ENCODE results near the gene KCNJ18.
"Not testable (repeated sequence)": the region's sequence is repeated elsewhere in the genome, so short reads cannot be mapped to it uniquely, and the experiment has no call there.

Gene KCNJ18

DNA sequence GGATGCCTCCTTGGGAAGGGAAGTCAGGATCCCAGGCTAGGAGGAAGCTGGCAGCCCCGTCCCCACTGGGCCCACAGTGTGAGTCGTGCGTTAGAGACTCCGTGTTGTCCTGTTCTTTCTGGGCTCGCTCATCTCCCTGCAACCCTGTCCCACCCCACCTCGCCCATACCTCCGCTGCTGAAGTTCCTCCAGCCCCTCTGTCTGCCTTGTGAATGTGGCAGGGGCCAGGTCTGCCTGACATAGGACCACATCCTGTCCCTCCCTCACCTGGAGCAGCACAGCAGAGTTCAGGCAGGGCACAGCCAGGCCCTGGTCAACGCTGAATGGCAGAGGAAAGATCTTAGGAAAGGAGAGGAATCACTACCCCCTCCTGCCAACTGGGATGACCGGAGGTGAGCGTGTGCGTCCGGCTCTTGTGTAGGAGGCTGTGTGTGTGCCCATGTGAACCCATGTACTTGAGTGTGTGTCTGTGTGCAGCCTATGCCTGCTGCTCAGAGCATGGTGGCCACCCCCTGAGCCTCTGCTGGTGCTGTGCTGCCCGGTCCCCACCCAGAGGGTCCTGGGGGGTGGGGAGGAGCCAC is 12.8 kb downstream of the KCNJ18 start:
- DNase-seq = no peak

DNA sequence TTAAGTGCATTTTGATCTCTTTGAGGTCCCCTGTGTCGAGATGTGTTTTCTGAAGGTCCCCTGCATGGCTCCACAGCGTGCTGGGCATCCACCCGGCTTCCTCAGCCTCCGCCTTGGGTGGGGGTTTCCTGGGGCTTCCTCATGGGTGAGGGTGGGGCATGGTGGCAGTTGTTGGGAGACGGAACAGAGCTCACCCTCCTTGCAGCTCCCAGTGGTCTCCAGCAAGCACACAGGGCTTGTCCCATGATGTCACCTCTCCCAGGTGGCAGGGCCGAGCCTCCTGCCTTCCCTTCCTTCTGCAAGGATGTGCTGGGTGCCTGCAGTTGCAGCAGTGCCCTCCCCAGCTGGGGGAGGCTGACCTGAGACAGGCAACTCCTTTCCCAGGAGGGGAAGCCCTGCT is 13.4 kb downstream of the KCNJ18 start:
- DNase-seq = not testable (repeated sequence)

DNA sequence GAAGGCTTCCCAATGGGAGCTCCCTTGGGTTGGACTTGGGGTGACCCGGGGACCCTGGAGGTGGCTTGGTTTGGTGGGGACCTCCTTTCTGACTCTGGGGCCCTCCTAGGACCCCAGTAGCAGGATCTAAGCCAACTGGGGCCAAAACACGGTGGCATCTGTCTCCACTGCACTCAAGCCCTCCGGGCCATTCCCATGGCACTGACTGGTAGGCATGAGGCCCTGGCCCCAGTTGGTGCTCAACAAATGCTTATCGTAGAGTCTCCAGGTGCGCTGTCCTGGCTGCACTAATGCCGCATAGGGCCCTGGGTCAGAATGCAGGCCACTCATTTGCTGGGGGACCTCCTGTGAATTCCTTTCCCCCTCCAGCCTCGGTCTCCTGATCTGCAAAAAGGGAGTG is 14.2 kb downstream of the KCNJ18 start:
- DNase-seq = not testable (repeated sequence)

DNA sequence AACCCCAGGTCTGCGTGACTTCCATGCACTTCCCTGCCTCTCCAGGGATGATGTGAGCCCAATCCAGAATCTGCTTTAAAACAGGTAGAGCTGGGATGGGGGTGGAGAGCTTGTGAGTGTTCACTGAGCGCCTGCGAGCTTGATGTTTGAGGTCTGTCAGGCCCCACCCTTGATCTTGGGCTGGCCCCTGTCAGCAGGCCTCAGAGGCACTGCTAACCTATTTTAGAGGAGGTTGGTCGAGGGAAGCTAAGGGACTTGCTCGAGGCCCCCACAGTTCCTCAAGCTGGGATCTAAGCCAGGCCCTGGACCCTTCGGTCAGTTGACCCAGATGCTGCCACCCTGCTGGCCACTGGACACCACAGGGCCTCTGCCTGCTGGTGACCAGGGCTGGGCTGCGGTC is 14.8 kb downstream of the KCNJ18 start:
- not testable (repeated sequence) for DNase-seq

GRCh38 chr17:21707711-21708611 is 15.6 kb downstream of the KCNJ18 start:
- DNase-seq = not testable (repeated sequence)

- not testable (repeated sequence) for DNase-seq
Measured at GRCh38 chr17:21708612-21709535, 16.6 kb downstream of the KCNJ18 start.

GRCh38 chr17:21709994-21710393 is 17.7 kb downstream of the KCNJ18 start:
- not testable (repeated sequence) for DNase-seq

DNA sequence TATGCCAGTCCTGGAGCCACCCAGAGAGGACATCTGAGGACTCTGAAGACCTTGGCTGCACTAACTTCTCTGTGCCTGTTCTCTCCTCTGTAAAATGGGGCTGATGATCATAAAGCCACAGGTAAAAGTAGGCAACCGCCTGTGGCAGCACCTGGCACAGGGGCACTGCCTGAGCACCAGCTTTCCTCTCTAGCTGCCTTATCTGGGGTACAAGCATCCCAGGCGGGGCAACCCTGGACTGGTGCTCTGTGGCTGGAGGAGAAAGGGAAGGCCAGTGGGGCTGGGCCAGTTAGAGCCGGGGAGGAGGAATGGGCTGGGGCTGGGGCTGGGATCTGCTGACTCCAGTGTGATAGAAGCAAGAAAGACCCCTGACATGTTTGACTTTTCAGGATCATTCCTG is 18.2 kb downstream of the KCNJ18 start:
- not testable (repeated sequence) for DNase-seq

GRCh38 chr17:21711182-21711581 is 18.9 kb downstream of the KCNJ18 start:
- no peak for DNase-seq

GRCh38 chr17:21713020-21713419 is 20.7 kb downstream of the KCNJ18 start:
- DNase-seq = not testable (repeated sequence)

- DNase-seq = not testable (repeated sequence)
Measured at GRCh38 chr17:21713631-21714030, 21.3 kb downstream of the KCNJ18 start.

- DNase-seq = not testable (repeated sequence)
Measured at GRCh38 chr17:21714676-21715075, 22.4 kb downstream of the KCNJ18 start.

GRCh38 chr17:21715877-21716276 is 23.6 kb downstream of the KCNJ18 start:
- not testable (repeated sequence) for DNase-seq

GRCh38 chr17:21718971-21719370 is 26.6 kb downstream of the KCNJ18 start:
- DNase-seq = not testable (repeated sequence)

GRCh38 chr17:21719511-21720226 is 27.3 kb downstream of the KCNJ18 start:
- not testable (repeated sequence) for DNase-seq

DNA sequence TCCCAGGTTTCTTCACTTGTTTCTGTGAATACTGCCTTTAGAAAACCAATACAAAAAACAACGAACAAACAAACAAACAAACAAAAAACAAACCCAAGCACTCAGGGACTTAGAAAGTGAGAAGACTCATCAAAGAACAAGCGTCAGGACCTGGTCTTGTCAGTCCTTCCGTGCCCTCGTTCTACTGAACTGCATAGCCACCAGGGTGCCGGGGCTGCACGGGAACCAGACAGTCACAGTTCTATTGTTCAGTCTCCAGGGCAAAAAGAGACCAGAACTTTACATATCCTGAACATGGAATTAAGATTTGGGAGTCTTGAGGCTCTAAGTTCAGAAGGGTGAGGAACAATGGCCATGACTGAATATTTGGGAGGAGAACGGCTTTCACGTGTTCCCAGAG is 28.2 kb downstream of the KCNJ18 start:
- not testable (repeated sequence) for DNase-seq

- DNase-seq = not testable (repeated sequence)
Measured at GRCh38 chr17:21722268-21722667, 29.9 kb downstream of the KCNJ18 start.

- not testable (repeated sequence) for DNase-seq
Measured at GRCh38 chr17:21724216-21725006, 32.1 kb downstream of the KCNJ18 start.

DNA sequence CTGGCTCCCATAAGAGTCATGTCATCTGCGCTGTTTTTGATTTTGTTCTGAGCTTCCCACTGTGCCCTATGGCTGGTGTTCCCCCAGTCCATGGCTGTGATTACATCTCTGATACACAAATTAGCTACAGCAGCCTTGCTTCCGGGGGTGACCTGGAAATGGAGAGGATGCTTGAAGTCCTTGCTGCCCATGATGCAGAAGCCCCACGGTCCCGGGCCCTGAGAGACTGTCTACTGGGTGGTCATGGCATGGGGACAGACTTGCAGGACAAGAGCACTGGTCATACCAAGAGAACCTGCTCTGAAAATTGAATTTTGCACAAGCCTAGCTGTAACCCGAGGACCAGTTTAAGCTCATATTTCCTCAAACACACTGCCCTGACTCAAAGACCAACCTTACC is 38.8 kb downstream of the KCNJ18 start:
- not testable (repeated sequence) for DNase-seq

DNA sequence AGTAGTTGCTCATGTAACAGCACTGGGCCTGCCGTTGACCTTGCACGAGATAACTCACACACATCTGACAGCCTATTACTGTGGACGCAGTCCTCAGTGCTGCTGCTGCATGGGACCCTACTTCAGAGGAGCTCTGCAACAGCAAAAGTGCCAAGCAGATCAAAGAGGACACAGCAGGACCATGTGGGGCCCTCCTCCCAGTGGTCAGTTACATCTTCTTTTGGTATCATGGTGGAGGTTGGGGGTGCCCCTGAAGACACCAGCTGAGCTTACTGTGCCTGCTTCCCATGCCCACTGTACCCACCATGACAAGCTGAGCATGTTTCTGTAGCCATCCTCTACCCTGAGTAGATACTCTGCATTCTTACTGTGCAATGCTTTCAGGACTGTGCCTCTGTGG is 41.6 kb downstream of the KCNJ18 start:
- not testable (repeated sequence) for DNase-seq

DNA sequence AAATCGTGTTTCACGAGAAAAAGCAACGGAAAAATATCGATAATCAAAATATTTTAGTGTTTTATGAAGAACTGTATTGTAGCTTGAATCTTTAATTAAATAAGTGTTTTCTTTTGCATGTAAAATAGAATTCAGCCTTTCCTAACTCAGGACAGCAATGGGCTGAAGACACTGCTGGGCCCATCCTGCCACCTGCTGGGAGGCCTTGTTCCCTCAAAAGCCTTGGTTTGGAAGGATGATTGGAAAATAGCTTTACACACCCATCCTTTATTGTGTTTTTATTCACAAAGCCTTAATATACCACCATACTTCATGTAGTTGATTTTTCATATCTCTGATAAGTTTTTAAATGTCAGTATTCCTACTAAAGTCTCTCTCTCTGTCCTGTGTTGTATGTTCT is 43.5 kb downstream of the KCNJ18 start:
- DNase-seq = not testable (repeated sequence)
